ENCODE data around the gene POC1A. TPM values are rescaled to one million over a fixed set of nuclear protein-coding genes. Genes with fewer than 3 reads are reported as not detected.

Gene POC1A
- total RNA-seq, 8 experiments from 2014 or later, result 1.2 to 13.2 (median 3.0) TPM

GRCh38 chr3:52194485-52195290 lies 40.5 kb upstream of the POC1A start:
- WGBS, 10 experiments, result 73 to 100% (median 91%) methylated on average over 1 to 3 of the region's 14 CpGs; no CpG with 5 or more reads in 6 of the 10 experiments
- ATAC-seq (replicated peaks in 6 of 8), result no peak
- Histone ChIP-seq H3K27ac (no peak overlapping the region), H3K4me3 (no peak overlapping the region), H3K4me1 (replicated peaks in 1 of 2) (peaks cover 24 to 25% of the 10 kb centered on the region in 2 donors)
- in situ Hi-C loops (cut with MboI; ENCODE audit: low pct_unique_long_range_greater_than_20kb in 2 of 9, low sequenced_read_pairs in 9 of 9, unreplicated experiment in 9 of 9), result no loop called here

GRCh38 chr3:52193065-52193464 lies 38.8 kb upstream of the POC1A start:
- WGBS, 10 experiments, result 56 to 93% (median 86%) methylated on average over 2 to 13 of the region's 18 CpGs; no CpG with 5 or more reads in 6 of the 10 experiments
- Histone ChIP-seq H3K4me3 (no peak overlapping the region), H3K4me1 (replicated peaks in 1 of 2) (peaks cover 16 to 18% of the 10 kb centered on the region in 2 donors), H3K27ac (no peak overlapping the region)
- ATAC-seq (replicated peaks in 6 of 8), result no peak
- in situ Hi-C loops (cut with MboI; ENCODE audit: low pct_unique_long_range_greater_than_20kb in 2 of 9, low sequenced_read_pairs in 9 of 9, unreplicated experiment in 9 of 9), result no loop called here

GRCh38 chr3:52191663-52192062 lies 37.4 kb upstream of the POC1A start:
- no peak overlapping the region for H3K27ac ChIP-seq
- peaks cover 10 to 12% of the 10 kb centered on the region in 2 donors for H3K4me1 ChIP-seq (replicated peaks in 1 of 2)
- no peak overlapping the region for H3K4me3 ChIP-seq
- ATAC-seq (replicated peaks in 6 of 8), result no peak
- WGBS, 10 experiments, result 57 to 100% (median 80%) methylated on average over 1 to 3 of the region's 4 CpGs; no CpG with 5 or more reads in 3 of the 10 experiments
- in situ Hi-C loops (cut with MboI; ENCODE audit: low pct_unique_long_range_greater_than_20kb in 2 of 9, low sequenced_read_pairs in 9 of 9, unreplicated experiment in 9 of 9), result no loop called here

- in situ Hi-C loops (cut with MboI; ENCODE audit: low pct_unique_long_range_greater_than_20kb in 2 of 9, low sequenced_read_pairs in 9 of 9, unreplicated experiment in 9 of 9), result no loop called here
- Histone ChIP-seq H3K4me3 (no peak overlapping the region), H3K27ac (peak overlapping the region in 1 of 2 donors; percentile 50), H3K4me1 (replicated peaks in 1 of 2) (peaks cover 10 to 12% of the 10 kb centered on the region in 2 donors)
- ATAC-seq (replicated peaks in 6 of 8), result peak in 6 of 8 experiments; percentile 13 to 61 (median 26)
- 0 to 100% (median 51%) methylated on average over 1 to 3 of the region's 9 CpGs; no CpG with 5 or more reads in 3 of the 10 experiments for whole genome bisulfite sequencing, 10 experiments
These were observed 36.3 kb upstream of the POC1A start for GRCh38 chr3:52190294-52191074.

- in situ Hi-C loops (cut with MboI; ENCODE audit: low pct_unique_long_range_greater_than_20kb in 2 of 9, low sequenced_read_pairs in 9 of 9, unreplicated experiment in 9 of 9), result no loop called here
- H3K4me3 ChIP-seq, result no peak overlapping the region
- H3K4me1 ChIP-seq (replicated peaks in 1 of 2), result peaks cover 17 to 18% of the 10 kb centered on the region in 2 donors
- no peak overlapping the region for H3K27ac ChIP-seq
- ATAC-seq (replicated peaks in 6 of 8), result no peak
- 63 to 100% (median 80%) methylated on average over 1 of the region's 1 CpG; no CpG with 5 or more reads in 7 of the 10 experiments for WGBS, 10 experiments
These were observed 34.3 kb upstream of the POC1A start for GRCh38 chr3:52188556-52188955.

GRCh38 chr3:52186729-52187128 lies 32.5 kb upstream of the POC1A start:
- 60 to 100% (median 85%) methylated on average over 1 to 7 of the region's 9 CpGs; no CpG with 5 or more reads in 2 of the 10 experiments for WGBS, 10 experiments

GRCh38 chr3:52185837-52186236 lies 31.6 kb upstream of the POC1A start:
- WGBS, 10 experiments, result 38 to 75% (median 56%) methylated on average over 1 to 3 of the region's 3 CpGs; no CpG with 5 or more reads in 6 of the 10 experiments
- Histone ChIP-seq H3K27ac (no peak overlapping the region), H3K4me1 (replicated peaks in 1 of 2) (peaks cover 13 to 14% of the 10 kb centered on the region in 2 donors), H3K4me3 (no peak overlapping the region)
- in situ Hi-C loops (cut with MboI; ENCODE audit: low pct_unique_long_range_greater_than_20kb in 2 of 9, low sequenced_read_pairs in 9 of 9, unreplicated experiment in 9 of 9), result no loop called here
- no peak for ATAC-seq (replicated peaks in 6 of 8)

More at GRCh38 chr3:52186729-52187128, 32.5 kb upstream of the POC1A start:
- ATAC-seq (replicated peaks in 6 of 8), result no peak
- H3K4me3 ChIP-seq, result no peak overlapping the region
- in situ Hi-C loops (cut with MboI; ENCODE audit: low pct_unique_long_range_greater_than_20kb in 2 of 9, low sequenced_read_pairs in 9 of 9, unreplicated experiment in 9 of 9), result no loop called here
- H3K27ac ChIP-seq, result no peak overlapping the region
- peaks cover 17 to 18% of the 10 kb centered on the region in 2 donors for H3K4me1 ChIP-seq (replicated peaks in 1 of 2)

- no peak overlapping the region for H3K27ac ChIP-seq
- no peak overlapping the region for H3K4me3 ChIP-seq
- H3K4me1 ChIP-seq (replicated peaks in 1 of 2), result peaks cover 8% of the 10 kb centered on the region in 2 donors
- ATAC-seq (replicated peaks in 6 of 8), result no peak
- 79 to 96% (median 87%) methylated on average over 2 to 4 of the region's 6 CpGs; no CpG with 5 or more reads in 5 of the 10 experiments for WGBS, 10 experiments
- in situ Hi-C loops (cut with MboI; ENCODE audit: low pct_unique_long_range_greater_than_20kb in 2 of 9, low sequenced_read_pairs in 9 of 9, unreplicated experiment in 9 of 9), result no loop called here
These were observed 31.1 kb upstream of the POC1A start for GRCh38 chr3:52185311-52185710.

- in situ Hi-C loops (cut with MboI; ENCODE audit: low pct_unique_long_range_greater_than_20kb in 2 of 9, low sequenced_read_pairs in 9 of 9, unreplicated experiment in 9 of 9), result no loop called here
- Histone ChIP-seq H3K4me3 (no peak overlapping the region), H3K27ac (no peak overlapping the region), H3K4me1 (replicated peaks in 1 of 2) (peaks cover 7% of the 10 kb centered on the region in 2 donors)
- peak in 1 of 8 experiments; percentile 12 for ATAC-seq (replicated peaks in 6 of 8)
- WGBS, 10 experiments, result 67 to 90% methylated on average over 3 to 5 of the region's 8 CpGs; no CpG with 5 or more reads in 8 of the 10 experiments
These were observed 30.5 kb upstream of the POC1A start for GRCh38 chr3:52184690-52185089.

- peak in 1 of 8 experiments; percentile 32 for ATAC-seq (replicated peaks in 6 of 8)
- Histone ChIP-seq H3K4me1 (replicated peaks in 1 of 2) (peaks cover 7% of the 10 kb centered on the region in 2 donors), H3K27ac (peak overlapping the region in 1 of 2 donors; percentile 51), H3K4me3 (no peak overlapping the region)
- in situ Hi-C loops (cut with MboI; ENCODE audit: low pct_unique_long_range_greater_than_20kb in 2 of 9, low sequenced_read_pairs in 9 of 9, unreplicated experiment in 9 of 9), result no loop called here
- 40 to 90% (median 66%) methylated on average over 1 to 3 of the region's 7 CpGs; no CpG with 5 or more reads in 3 of the 10 experiments for WGBS, 10 experiments
These were observed 29.7 kb upstream of the POC1A start for GRCh38 chr3:52183786-52184445.

GRCh38 chr3:52182691-52183090 lies 28.5 kb upstream of the POC1A start:
- WGBS, 10 experiments, result 83 to 100% (median 96%) methylated on average over 1 to 2 of the region's 4 CpGs; no CpG with 5 or more reads in 6 of the 10 experiments
- ATAC-seq (replicated peaks in 6 of 8), result no peak
- in situ Hi-C loops (cut with MboI; ENCODE audit: low pct_unique_long_range_greater_than_20kb in 2 of 9, low sequenced_read_pairs in 9 of 9, unreplicated experiment in 9 of 9), result no loop called here
- no peak overlapping the region for H3K4me3 ChIP-seq
- peaks cover 7% of the 10 kb centered on the region in 2 donors for H3K4me1 ChIP-seq (replicated peaks in 1 of 2)
- no peak overlapping the region for H3K27ac ChIP-seq

- ATAC-seq (replicated peaks in 6 of 8), result no peak
These were observed 28.0 kb upstream of the POC1A start for GRCh38 chr3:52182196-52182595.

More at GRCh38 chr3:52182196-52182595, 28.0 kb upstream of the POC1A start:
- Histone ChIP-seq H3K4me1 (replicated peaks in 1 of 2) (peaks cover 7% of the 10 kb centered on the region in 2 donors), H3K4me3 (no peak overlapping the region), H3K27ac (no peak overlapping the region)
- 50 to 90% (median 82%) methylated on average over 1 to 2 of the region's 5 CpGs; no CpG with 5 or more reads in 6 of the 10 experiments for WGBS, 10 experiments
- in situ Hi-C loops (cut with MboI; ENCODE audit: low pct_unique_long_range_greater_than_20kb in 2 of 9, low sequenced_read_pairs in 9 of 9, unreplicated experiment in 9 of 9), result no loop called here

Data from motor neuron (in vitro differentiated cells).